GM12892 (cell line): ENCODE data around the gene MTG2.

Source experiments
- POLR2A ChIP-seq: IDR thresholded peaks from 2 replicates; pipeline ENCODE4 v1.6.1; 2011; ENCODE audit warnings: low read depth, low read length, control low read depth
- POLR2AphosphoS5 ChIP-seq: IDR thresholded peaks from 2 replicates; pipeline ENCODE4 v1.6.1; 2011; ENCODE audit warnings: low read depth, low read length, control low read depth
- TAF1 ChIP-seq: IDR thresholded peaks from 2 replicates; pipeline ENCODE4 v1.6.1; 2011; ENCODE audit warnings: low read depth, mild to moderate bottlenecking, control low read depth, low read length, borderline replicate concordance

GRCh38 chr20:62246872-62247652, 64.2 kb downstream of the MTG2 start:
- TF ChIP-seq TAF1 = no peak
- no peak for TF ChIP-seq POLR2AphosphoS5
- TF ChIP-seq POLR2A = no peak
